ENCODE results near the gene ELP4. TPM values are rescaled to one million over a fixed set of nuclear protein-coding genes. Genes with fewer than 3 reads are reported as not detected.
"Not testable (repeated sequence)": the region's sequence is repeated elsewhere in the genome, so short reads cannot be mapped to it uniquely, and the experiment has no call there.

The ELP4 gene
- total and polyA plus RNA-seq, 2 donors (not counting 1 experiment from before 2014, with no cell fraction given): 7.1 to 31.3 TPM

- Mint-ChIP-seq H3K27me3 (no peaks in the 10 kb centered on the region), H3K4me3 (no peak overlapping the region), H3K4me1 (no peaks in the 10 kb centered on the region), H3K9me3 (ENCODE audit: insufficient read depth) (peaks cover 7% of the 10 kb centered on the region), H3K27ac (no peak overlapping the region)
- Histone ChIP-seq H3K27me3 (replicated peaks in 1 of 4; ENCODE audit: control extremely low read depth in 1 of 4, control insufficient read depth in 3 of 4, insufficient read depth in 4 of 4, low read length in 3 of 4) (no peaks in the 10 kb centered on the region), H4K20me1 (ENCODE audit: control insufficient read depth, insufficient read depth, low read length, poor library complexity, severe bottlenecking) (no peaks in the 10 kb centered on the region), H3K4me3 (ENCODE audit: control extremely low read depth in 1 of 5, extremely low read depth in 1 of 5, insufficient read depth in 1 of 5, low read depth in 2 of 5, low read length in 4 of 5) (no peak overlapping the region), H3K4me2 (replicated peaks; ENCODE audit: low read depth, low read length, poor library complexity, severe bottlenecking) (no peak overlapping the region), H3K9ac (ENCODE audit: low read length) (no peak overlapping the region), H3K27ac (ENCODE audit: low read length in 2 of 2) (no peak overlapping the region), H3K9me3 (ENCODE audit: control extremely low read depth in 1 of 3, control insufficient read depth in 2 of 3, insufficient read depth in 1 of 3, low read length in 2 of 3) (peaks cover 3 to 4% (median 4%) of the 10 kb centered on the region in 3 donors), H3K4me1 (ENCODE audit: control insufficient read depth in 2 of 2, insufficient read depth in 2 of 2, low read length in 2 of 2) (no peaks in the 10 kb centered on the region), H3K79me2 (ENCODE audit: control insufficient read depth, insufficient read depth, low read length) (no peaks in the 10 kb centered on the region), H2AFZ (ENCODE audit: insufficient read depth, low read depth, low read length, poor library complexity, severe bottlenecking) (no peak overlapping the region), H3K36me3 (replicated peaks in 1 of 2; ENCODE audit: control extremely low read depth in 1 of 2, control insufficient read depth in 1 of 2, extremely low read depth in 1 of 2, insufficient read depth in 2 of 2, low read length in 1 of 2) (no peaks in the 10 kb centered on the region)
- intact Hi-C loops (cut with micrococcal nuclease): no loop called here
- TF ChIP-seq EZH2 (IDR thresholded peaks at IDR 0.05; ENCODE audit: borderline replicate concordance, insufficient read depth, low read depth, low read length, poor library complexity, severe bottlenecking) (no peak), CTCF (IDR thresholded peaks at IDR 0.05) (no peak)
- ATAC-seq (ENCODE audit: low read depth) (no peak), DNase-seq (no peak)
- ChIA-PET CTCF (no interaction called here), POLR2A (no interaction called here)
- no CpG with 5 or more reads among the region's 1 CpG for WGBS (ENCODE audit: insufficient coverage)
These were observed 218.9 kb downstream of the ELP4 start for GRCh38 chr11:31728432-31728831.

GRCh38 chr11:31740131-31740530 is 230.6 kb downstream of the ELP4 start:
- ATAC-seq (ENCODE audit: low read depth) (no peak), DNase-seq (no peak)
- no peak overlapping the region for H2AFZ ChIP-seq (ENCODE audit: insufficient read depth, low read depth, low read length, poor library complexity, severe bottlenecking)
- intact Hi-C loops (cut with micrococcal nuclease): no loop called here
- peaks cover 0 to 11% (median 0%) of the 10 kb centered on the region in 3 donors for H3K9me3 ChIP-seq (ENCODE audit: control extremely low read depth in 1 of 3, control insufficient read depth in 2 of 3, insufficient read depth in 1 of 3, low read length in 2 of 3)
- no peak overlapping the region for H3K4me2 ChIP-seq (replicated peaks; ENCODE audit: low read depth, low read length, poor library complexity, severe bottlenecking)
- Mint-ChIP-seq H3K9me3 (ENCODE audit: insufficient read depth) (peaks cover 12% of the 10 kb centered on the region), H3K27me3 (no peaks in the 10 kb centered on the region), H3K27ac (no peak overlapping the region), H3K4me3 (no peak overlapping the region), H3K4me1 (no peaks in the 10 kb centered on the region)
- ChIA-PET CTCF (no interaction called here), POLR2A (no interaction called here)
- TF ChIP-seq CTCF (IDR thresholded peaks at IDR 0.05) (no peak), EZH2 (IDR thresholded peaks at IDR 0.05; ENCODE audit: borderline replicate concordance, insufficient read depth, low read depth, low read length, poor library complexity, severe bottlenecking) (no peak)
- no CpG with 5 or more reads among the region's 1 CpG for WGBS (ENCODE audit: insufficient coverage)
- H3K36me3 ChIP-seq (replicated peaks in 1 of 2; ENCODE audit: control extremely low read depth in 1 of 2, control insufficient read depth in 1 of 2, extremely low read depth in 1 of 2, insufficient read depth in 2 of 2, low read length in 1 of 2): no peaks in the 10 kb centered on the region
- H3K79me2 ChIP-seq (ENCODE audit: control insufficient read depth, insufficient read depth, low read length): no peaks in the 10 kb centered on the region
- H3K4me3 ChIP-seq (ENCODE audit: control extremely low read depth in 1 of 5, extremely low read depth in 1 of 5, insufficient read depth in 1 of 5, low read depth in 2 of 5, low read length in 4 of 5): no peak overlapping the region
- H3K27ac ChIP-seq (ENCODE audit: low read length in 2 of 2): no peak overlapping the region
- H3K27me3 ChIP-seq (replicated peaks in 1 of 4; ENCODE audit: control extremely low read depth in 1 of 4, control insufficient read depth in 3 of 4, insufficient read depth in 4 of 4, low read length in 3 of 4): no peaks in the 10 kb centered on the region
- H3K4me1 ChIP-seq (ENCODE audit: control insufficient read depth in 2 of 2, insufficient read depth in 2 of 2, low read length in 2 of 2): no peaks in the 10 kb centered on the region
- no peak overlapping the region for H3K9ac ChIP-seq (ENCODE audit: low read length)
- no peaks in the 10 kb centered on the region for H4K20me1 ChIP-seq (ENCODE audit: control insufficient read depth, insufficient read depth, low read length, poor library complexity, severe bottlenecking)

GRCh38 chr11:31740731-31741368 is 231.3 kb downstream of the ELP4 start:
- H3K4me1 Mint-ChIP-seq; ATAC-seq (ENCODE audit: low read depth); H3K9ac ChIP-seq (ENCODE audit: low read length); CTCF ChIA-PET; H3K36me3 ChIP-seq (replicated peaks in 1 of 2; ENCODE audit: control extremely low read depth in 1 of 2, control insufficient read depth in 1 of 2, extremely low read depth in 1 of 2, insufficient read depth in 2 of 2, low read length in 1 of 2); H3K4me3 Mint-ChIP-seq; H3K27me3 ChIP-seq (replicated peaks in 1 of 4; ENCODE audit: control extremely low read depth in 1 of 4, control insufficient read depth in 3 of 4, insufficient read depth in 4 of 4, low read length in 3 of 4); H3K79me2 ChIP-seq (ENCODE audit: control insufficient read depth, insufficient read depth, low read length); intact Hi-C loops (cut with micrococcal nuclease); DNase-seq; H3K4me2 ChIP-seq (replicated peaks; ENCODE audit: low read depth, low read length, poor library complexity, severe bottlenecking); H2AFZ ChIP-seq (ENCODE audit: insufficient read depth, low read depth, low read length, poor library complexity, severe bottlenecking); H3K27ac Mint-ChIP-seq; POLR2A ChIA-PET; H3K27me3 Mint-ChIP-seq; H3K4me3 ChIP-seq (ENCODE audit: control extremely low read depth in 1 of 5, extremely low read depth in 1 of 5, insufficient read depth in 1 of 5, low read depth in 2 of 5, low read length in 4 of 5); H4K20me1 ChIP-seq (ENCODE audit: control insufficient read depth, insufficient read depth, low read length, poor library complexity, severe bottlenecking); H3K27ac ChIP-seq (ENCODE audit: low read length in 2 of 2); H3K4me1 ChIP-seq (ENCODE audit: control insufficient read depth in 2 of 2, insufficient read depth in 2 of 2, low read length in 2 of 2): not testable (repeated sequence)
- H3K9me3 ChIP-seq (ENCODE audit: control extremely low read depth in 1 of 3, control insufficient read depth in 2 of 3, insufficient read depth in 1 of 3, low read length in 2 of 3): peaks cover 0 to 11% (median 0%) of the 10 kb centered on the region in 3 donors
- WGBS (ENCODE audit: insufficient coverage): 100% methylated on average over 11 of the region's 26 CpGs
- peaks cover 12% of the 10 kb centered on the region for H3K9me3 Mint-ChIP-seq (ENCODE audit: insufficient read depth)

All from B cell (primary cell).